Measurements from ENCODE around the gene AHCYL1. TPM values are rescaled to one million over a fixed set of nuclear protein-coding genes. Genes with fewer than 3 reads are reported as not detected.

The AHCYL1 gene
- total RNA-seq, 1 donor from 2014 or later, result 54.9 TPM

DNA sequence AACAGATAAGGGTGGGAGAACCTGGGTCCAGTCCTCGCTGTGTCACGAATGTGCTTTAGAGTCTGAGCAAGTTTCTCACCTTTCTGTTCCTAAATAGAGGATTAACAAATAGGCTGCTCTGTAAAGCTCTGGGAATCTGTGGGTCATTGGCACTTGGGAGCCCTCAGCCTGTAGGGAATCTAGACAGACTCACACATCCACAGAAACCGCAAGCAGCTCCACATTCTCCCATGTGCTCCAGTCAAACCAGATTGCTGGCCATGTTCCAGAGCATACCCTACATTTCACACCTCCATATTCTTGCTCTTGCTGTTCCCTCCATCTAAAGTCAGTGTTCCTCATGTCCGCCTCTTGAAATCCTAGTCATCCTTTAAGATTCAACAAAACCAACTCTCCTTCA lies 7.8 kb upstream of the AHCYL1 start:
- no peak for DNase-seq (ENCODE audit: low spot score)

DNA sequence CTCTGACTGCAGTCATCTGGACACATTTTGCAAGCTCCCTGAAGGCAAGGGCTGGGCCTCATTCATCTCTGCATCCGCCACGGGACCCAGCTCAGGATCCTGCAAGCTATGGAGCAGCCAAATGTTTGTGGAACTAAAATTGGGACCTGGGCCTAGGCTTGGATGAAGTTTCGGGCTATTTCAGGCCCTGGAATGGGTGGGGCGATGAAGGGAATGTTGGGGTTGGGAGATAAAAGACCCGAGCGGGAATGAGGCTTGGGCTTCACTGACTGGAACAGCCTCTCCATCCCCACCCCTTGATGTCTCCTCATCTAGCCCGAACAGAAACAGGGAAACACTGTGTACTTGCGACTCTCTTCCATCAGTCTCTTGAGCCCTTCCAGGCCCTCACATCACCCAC lies 7.3 kb upstream of the AHCYL1 start:
- no peak for DNase-seq (ENCODE audit: low spot score)

GRCh38 chr1:109977657-109978378 lies 6.7 kb upstream of the AHCYL1 start:
- DNase-seq (ENCODE audit: low spot score), result peak; percentile 56

GRCh38 chr1:109978761-109979488 lies 5.6 kb upstream of the AHCYL1 start:
- no peak for DNase-seq (ENCODE audit: low spot score)

GRCh38 chr1:109979489-109980091 lies 5.0 kb upstream of the AHCYL1 start:
- no peak for DNase-seq (ENCODE audit: low spot score)

DNA sequence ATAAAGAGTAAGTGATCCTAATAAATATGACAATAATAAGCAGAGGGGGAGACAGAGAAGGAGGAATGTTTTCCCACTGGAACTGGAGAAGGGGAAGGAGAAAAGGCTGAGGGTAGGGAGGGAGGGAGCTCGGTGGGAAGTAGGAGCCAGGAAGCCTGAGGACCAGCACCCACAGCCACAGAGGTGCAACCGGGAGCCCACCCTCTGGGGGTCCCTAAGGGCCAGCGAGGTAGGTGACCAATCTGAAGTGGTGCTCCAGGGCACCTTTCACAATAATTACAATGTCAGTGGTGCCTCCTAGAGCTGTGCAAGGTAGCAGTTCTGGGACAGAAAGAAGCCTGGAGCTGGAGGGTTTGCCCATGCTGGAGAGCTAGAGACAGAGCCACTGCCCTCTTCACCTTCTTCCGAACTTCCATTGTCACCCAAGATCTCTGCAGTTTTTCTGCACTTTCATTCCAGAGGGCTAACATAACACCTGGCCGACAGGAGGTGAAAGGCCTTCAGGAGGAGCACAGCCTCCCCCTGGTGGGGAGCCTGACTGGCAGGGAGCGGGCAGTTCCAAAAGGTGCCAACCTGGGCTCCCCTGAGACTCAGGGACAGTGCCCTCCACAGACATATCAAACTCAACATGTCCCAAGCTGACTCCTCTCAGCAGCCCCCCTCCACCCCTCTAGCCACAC lies 4.1 kb upstream of the AHCYL1 start:
- DNase-seq (ENCODE audit: low spot score), result no peak

GRCh38 chr1:109981004-109981335 lies 3.6 kb upstream of the AHCYL1 start:
- no peak for DNase-seq (ENCODE audit: low spot score)

GRCh38 chr1:109983380-109984189 lies 980 bp upstream of the AHCYL1 start:
- no peak for DNase-seq (ENCODE audit: low spot score)

GRCh38 chr1:109984190-109984455 lies 442 bp upstream of the AHCYL1 start:
- no peak for DNase-seq (ENCODE audit: low spot score)

GRCh38 chr1:109985247-109986053 lies 885 bp downstream of the AHCYL1 start:
- no peak for DNase-seq (ENCODE audit: low spot score)

- no peak for DNase-seq (ENCODE audit: low spot score)
Measured at GRCh38 chr1:109986054-109986444, 1.5 kb downstream of the AHCYL1 start.

DNA sequence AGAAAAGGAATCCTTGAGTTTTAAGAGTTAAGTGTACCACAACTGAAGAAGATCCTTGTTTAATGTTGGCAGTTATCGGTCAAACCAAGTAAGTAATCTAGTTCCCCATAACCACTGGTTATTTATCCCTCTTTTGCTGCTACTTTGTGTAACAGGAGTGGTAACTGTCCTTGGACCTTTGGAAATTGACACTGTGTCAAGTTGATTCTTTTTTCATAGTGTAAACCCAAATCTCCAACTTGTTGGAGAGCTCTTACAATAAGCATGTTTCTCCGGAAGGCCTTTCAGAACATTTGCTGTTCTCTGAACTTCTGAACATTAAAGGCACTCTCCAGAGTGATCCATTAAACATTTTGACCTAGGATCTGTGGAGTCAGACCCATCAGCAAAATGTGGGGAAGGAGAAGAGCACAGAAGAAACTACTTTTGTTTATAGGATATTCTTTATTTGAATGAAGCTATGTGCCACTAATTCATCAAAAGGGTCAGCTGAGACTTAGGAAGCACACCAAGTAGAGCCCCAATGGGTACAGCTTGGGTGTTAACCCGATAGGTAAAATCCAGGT lies 3.9 kb downstream of the AHCYL1 start:
- no peak for DNase-seq (ENCODE audit: low spot score)

DNA sequence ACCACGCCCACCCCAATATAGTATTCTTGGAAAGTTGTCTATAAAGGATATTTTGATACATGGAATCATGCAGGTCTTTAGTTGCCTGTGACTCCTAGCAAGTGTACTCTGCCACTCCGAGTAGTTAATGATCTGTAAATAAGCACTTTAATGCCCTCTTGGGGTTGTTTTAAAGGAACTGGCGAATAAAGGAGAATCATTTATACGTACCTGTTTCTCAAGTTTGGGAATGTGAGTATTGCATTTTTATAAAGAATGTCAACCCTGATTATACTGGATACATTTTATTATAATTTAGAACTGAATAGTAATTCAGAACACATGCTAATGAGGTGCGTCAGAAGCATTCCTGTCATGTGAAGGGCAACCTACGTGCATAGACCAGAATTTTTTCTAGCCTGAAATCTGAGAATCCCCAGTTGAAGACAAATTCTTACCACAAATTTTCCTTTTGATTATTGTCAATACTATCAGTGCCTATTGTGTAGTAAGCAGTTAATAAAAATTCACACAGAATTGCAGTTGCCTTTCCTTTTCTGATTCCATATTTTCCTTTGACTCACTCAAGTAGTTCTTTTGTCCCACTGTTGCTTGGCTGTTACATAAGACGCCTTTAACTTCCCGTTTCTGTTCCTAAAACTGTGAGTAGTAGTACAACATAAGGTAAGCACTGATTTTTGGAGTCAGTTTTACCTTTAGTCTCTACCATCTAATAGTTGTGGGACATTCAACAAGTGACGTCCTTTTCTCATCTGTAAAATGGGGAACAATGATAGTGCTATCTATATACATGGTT lies 5.1 kb downstream of the AHCYL1 start:
- DNase-seq (ENCODE audit: low spot score), result no peak

DNA sequence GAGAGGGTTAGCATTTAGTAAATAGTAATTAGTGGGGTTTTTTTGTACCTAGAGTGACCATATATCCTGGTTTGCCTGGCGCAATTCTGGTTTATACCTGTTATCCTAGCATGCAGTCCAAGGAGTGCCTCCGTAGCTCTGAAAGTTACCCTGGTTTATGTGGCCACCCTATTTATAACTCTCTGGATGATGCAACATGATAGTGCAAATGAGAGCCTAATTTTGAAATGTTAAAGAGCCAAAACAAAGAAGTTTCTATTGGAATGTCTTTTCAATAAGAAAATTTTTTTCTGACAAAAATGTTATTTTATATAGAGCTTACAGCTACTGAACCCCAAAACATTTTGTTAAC lies 5.7 kb downstream of the AHCYL1 start:
- DNase-seq (ENCODE audit: low spot score), result no peak

DNA sequence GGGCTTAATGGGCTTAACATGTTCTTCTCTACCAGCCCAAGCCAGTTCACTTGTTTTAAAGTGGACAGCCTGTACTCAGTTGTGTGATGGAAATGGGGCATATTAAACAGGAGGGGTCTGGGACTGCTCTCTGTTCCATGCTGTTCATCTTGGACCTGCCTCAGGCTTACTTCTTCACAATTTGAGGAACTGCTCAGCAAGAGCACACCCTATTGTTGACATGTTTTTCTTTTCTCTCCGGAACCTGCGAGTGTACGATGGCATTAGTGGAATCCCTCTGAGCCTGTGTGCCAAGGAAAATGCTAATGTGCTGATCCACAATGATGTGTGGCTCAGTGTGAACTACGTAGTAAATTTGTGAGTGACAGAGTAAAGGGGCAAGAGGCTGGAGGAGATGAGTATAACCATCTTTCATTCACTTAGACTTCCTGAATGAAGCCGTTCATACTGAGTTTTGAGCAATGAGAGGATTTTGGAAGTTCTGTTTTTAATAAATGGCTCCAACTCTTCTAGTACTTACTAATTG lies 6.9 kb downstream of the AHCYL1 start:
- no peak for DNase-seq (ENCODE audit: low spot score)

- DNase-seq (ENCODE audit: low spot score), result peak; percentile 82
Measured at GRCh38 chr1:109993885-109994284, 9.3 kb downstream of the AHCYL1 start.

DNA sequence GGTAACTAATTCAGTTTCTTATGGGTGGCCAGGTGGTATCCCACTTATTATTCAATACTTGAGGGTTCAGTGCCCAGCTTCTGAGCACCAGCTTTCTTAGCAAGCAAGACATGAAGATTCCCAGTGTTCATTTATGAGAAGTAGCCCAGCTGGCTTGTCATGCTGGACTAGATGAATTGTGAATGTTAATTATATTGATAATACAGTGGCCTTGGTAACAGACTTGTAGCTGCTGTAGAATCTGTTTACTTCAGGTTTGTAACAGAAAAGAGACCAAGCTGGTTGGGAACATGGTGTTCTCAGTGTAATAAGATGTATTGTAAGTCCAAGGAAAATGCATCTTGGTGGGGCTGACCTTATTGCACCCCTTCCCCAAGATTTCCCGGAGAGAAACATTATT lies 10.1 kb downstream of the AHCYL1 start:
- DNase-seq (ENCODE audit: low spot score), result no peak

DNA sequence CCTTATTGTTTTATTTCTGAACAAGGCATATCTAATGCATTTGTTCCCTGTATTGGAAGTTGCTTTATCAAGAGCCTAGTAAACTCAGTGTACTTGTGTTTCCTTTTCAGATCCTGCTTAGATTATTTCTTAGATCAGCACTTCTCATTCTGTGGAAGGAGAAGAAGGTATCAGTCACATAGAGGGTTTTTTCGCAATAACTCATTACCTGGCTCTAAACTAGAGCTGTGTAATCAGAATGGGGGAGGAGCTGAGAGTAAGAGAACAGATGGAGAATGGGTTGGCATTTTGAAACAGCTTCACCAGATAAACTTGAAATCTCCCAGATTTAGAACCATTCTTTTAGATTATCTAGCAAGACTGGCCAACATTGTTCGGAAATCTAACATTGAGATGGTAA lies 11.0 kb downstream of the AHCYL1 start:
- DNase-seq (ENCODE audit: low spot score), result no peak

- no peak for DNase-seq (ENCODE audit: low spot score)
Measured at GRCh38 chr1:109996476-109996875, 11.9 kb downstream of the AHCYL1 start.

Data from umbilical cord (tissue), 2 donors.